Endodermal cell (in vitro differentiated cells): ENCODE results near the gene ADAM30. TPM values are rescaled to one million over a fixed set of nuclear protein-coding genes. Genes with fewer than 3 reads are reported as not detected.

Source experiments
- DNase-seq: peaks from one replicate; pipeline ENCODE4 v3.0.0-alpha.2; 2017
- H3K27ac ChIP-seq: 2 replicates; pipeline ENCODE4 v1.5.1; 2013; ENCODE audit warnings: mild to moderate bottlenecking, low read depth, low read length, moderate library complexity
- H3K27me3 ChIP-seq: 2 replicates; pipeline ENCODE4 v1.6.1; 2013; ENCODE audit warnings: mild to moderate bottlenecking, low read length, moderate library complexity; ENCODE audit not compliant: insufficient read depth, control insufficient read depth, poor library complexity, severe bottlenecking
- H3K36me3 ChIP-seq: 2 replicates; pipeline ENCODE4 v1.7.0; 2013; ENCODE audit warnings: mild to moderate bottlenecking, low read length, moderate library complexity; ENCODE audit not compliant: control insufficient read depth, insufficient read depth
- H3K4me1 ChIP-seq: one replicate; pipeline ENCODE4 v1.7.0; 2013; ENCODE audit warnings: low read length; ENCODE audit not compliant: control insufficient read depth, insufficient read depth
- H3K4me3 ChIP-seq: 2 replicates; pipeline ENCODE4 v1.5.1; 2013; ENCODE audit warnings: mild to moderate bottlenecking, low read length, moderate library complexity
- H3K9ac ChIP-seq: 2 replicates; pipeline ENCODE4 v1.6.1; 2013; ENCODE audit warnings: mild to moderate bottlenecking, low read length, moderate library complexity; ENCODE audit not compliant: poor library complexity, severe bottlenecking; ENCODE audit errors: extremely low read depth
- H3K9me3 ChIP-seq: 2 replicates; pipeline ENCODE4 v1.6.1; 2013; ENCODE audit warnings: mild to moderate bottlenecking, low read length, moderate library complexity; ENCODE audit not compliant: control insufficient read depth
- H3K27ac Mint-ChIP-seq: 2 replicates; pipeline ENCODE4 v1.8.0; 2020; ENCODE audit warnings: mixed read lengths
- H3K27me3 Mint-ChIP-seq: 2 replicates; pipeline ENCODE4 v1.8.0; 2021; ENCODE audit warnings: mild to moderate bottlenecking, mixed read lengths; ENCODE audit not compliant: insufficient read depth
- H3K36me3 Mint-ChIP-seq: 2 replicates; pipeline ENCODE4 v1.8.0; 2020; ENCODE audit warnings: low read depth, mixed read lengths
- H3K4me1 Mint-ChIP-seq: 2 replicates; pipeline ENCODE4 v1.8.0; 2020; ENCODE audit warnings: mixed read lengths
- H3K4me3 Mint-ChIP-seq: 2 replicates; pipeline ENCODE4 v1.8.0; 2020; ENCODE audit warnings: mild to moderate bottlenecking, moderate library complexity, mixed read lengths
- H3K9me3 Mint-ChIP-seq: 2 replicates; pipeline ENCODE4 v1.8.0; 2020; ENCODE audit warnings: mild to moderate bottlenecking, mixed read lengths
- CTCF ChIP-seq: fragments of 200-600 bp; sonication (generic); conservative IDR thresholded peaks from 2 replicates; pipeline ENCODE4 v1.5.0; 2021; ENCODE audit warnings: antibody characterized with exemption, mild to moderate bottlenecking
- WGBS, 2 experiments: methylation state at CpG; one replicate each; pipeline versions ENCODE4 v1.1.5 to v1.1.7; 2013; ENCODE audit warnings: missing lambda C conversion rate in 2 of 2, mixed read lengths in 1 of 2; ENCODE audit not compliant: insufficient coverage in 1 of 2, insufficient read length in 1 of 2; 5-methylcytosine and 5-hydroxymethylcytosine counted together
- total RNA-seq, 2 donors: library from RNA; stranded (reverse); fragmentation: NEBNext Ultra II Directional in 1 of 2; extraction: Animal tissue kit (Norgen Biotek cat#: 25700) in 1 of 2; gene quantifications; 2 replicates in 1 of 2; 3 replicates in 1 of 2; pipeline ENCODE4 v1.2.1, GENCODE V29; 2021

Gene ADAM30
- total RNA-seq, 2 donors from 2014 or later: not detected

GRCh38 chr1:119902775-119903442 is 6.6 kb upstream of the ADAM30 start:
- H3K4me1 ChIP-seq: no peaks in the 10 kb centered on the region

GRCh38 chr1:119898981-119899720 is 2.8 kb upstream of the ADAM30 start:
- WGBS, 2 experiments: 100% methylated on average over 2 of the region's 3 CpGs; no CpG with 5 or more reads in 1 of the 2 experiments

More at GRCh38 chr1:119902775-119903442, 6.6 kb upstream of the ADAM30 start:
- WGBS, 2 experiments: 94 to 100% methylated on average over 4 of the region's 4 CpGs
- Histone ChIP-seq H3K9me3 (peaks cover 19% of the 10 kb centered on the region), H3K27me3 (peaks cover 5% of the 10 kb centered on the region), H3K4me3 (no peak overlapping the region), H3K9ac (no peak overlapping the region), H3K36me3 (no peaks in the 10 kb centered on the region), H3K27ac (no peak overlapping the region)
- no peaks in the 10 kb centered on the region for H3K36me3 Mint-ChIP-seq
- no peak overlapping the region for H3K27ac Mint-ChIP-seq
- no peak overlapping the region for H3K4me3 Mint-ChIP-seq
- no peaks in the 10 kb centered on the region for H3K4me1 Mint-ChIP-seq
- H3K27me3 Mint-ChIP-seq: peaks cover 17% of the 10 kb centered on the region
- peaks cover 13% of the 10 kb centered on the region for H3K9me3 Mint-ChIP-seq
- no peak for TF ChIP-seq CTCF
- DNase-seq: no peak

GRCh38 chr1:119898530-119898929 is 2.2 kb upstream of the ADAM30 start:
- no peaks in the 10 kb centered on the region for H3K9me3 ChIP-seq
- no peak overlapping the region for H3K4me3 ChIP-seq
- no peak overlapping the region for H3K9ac ChIP-seq
- H3K27me3 ChIP-seq: peaks cover 5% of the 10 kb centered on the region
- no peaks in the 10 kb centered on the region for H3K36me3 ChIP-seq
- Mint-ChIP-seq H3K36me3 (no peaks in the 10 kb centered on the region), H3K9me3 (no peaks in the 10 kb centered on the region), H3K4me3 (no peak overlapping the region), H3K4me1 (no peaks in the 10 kb centered on the region), H3K27ac (no peak overlapping the region), H3K27me3 (peaks cover 2% of the 10 kb centered on the region)
- 79 to 80% methylated on average over 1 to 2 of the region's 2 CpGs for WGBS, 2 experiments
- no peak for DNase-seq
- TF ChIP-seq CTCF: no peak
- no peak overlapping the region for H3K27ac ChIP-seq
- no peaks in the 10 kb centered on the region for H3K4me1 ChIP-seq

More at GRCh38 chr1:119898981-119899720, 2.8 kb upstream of the ADAM30 start:
- Mint-ChIP-seq H3K27ac (no peak overlapping the region), H3K4me1 (no peaks in the 10 kb centered on the region), H3K36me3 (no peaks in the 10 kb centered on the region), H3K9me3 (no peaks in the 10 kb centered on the region), H3K27me3 (peaks cover 4% of the 10 kb centered on the region), H3K4me3 (no peak overlapping the region)
- Histone ChIP-seq H3K9me3 (no peaks in the 10 kb centered on the region), H3K36me3 (no peaks in the 10 kb centered on the region), H3K27me3 (peaks cover 5% of the 10 kb centered on the region), H3K4me3 (no peak overlapping the region), H3K9ac (no peak overlapping the region), H3K27ac (no peak overlapping the region), H3K4me1 (no peaks in the 10 kb centered on the region)
- no peak for TF ChIP-seq CTCF
- no peak for DNase-seq
